GM23338 (cell line): ENCODE data around the gene CENPO.

ENCODE experiments used
- CREB1 ChIP-seq: fragments of 250-450 bp; sonication (Bioruptor Pico); IDR thresholded peaks from 2 replicates; pipeline ENCODE4 v1.5.0; 2020; ENCODE audit warnings: low read depth, mild to moderate bottlenecking, moderate library complexity
- EZH2 ChIP-seq: fragments of 200-600 bp; sonication (generic); IDR thresholded peaks from one replicate; pipeline ENCODE4 v1.8.0; 2017; ENCODE audit warnings: antibody characterized with exemption, mild to moderate bottlenecking, low read depth; ENCODE audit not compliant: unreplicated experiment
- EZH2phosphoT487 ChIP-seq: fragments of 200-600 bp; sonication (generic); IDR thresholded peaks from one replicate; pipeline ENCODE4 v1.8.1; 2018; ENCODE audit warnings: antibody characterized with exemption; ENCODE audit not compliant: unreplicated experiment
- JUNB ChIP-seq: IDR thresholded peaks from one replicate; pipeline ENCODE4 v1.6.1; 2016; ENCODE audit warnings: antibody characterized with exemption; ENCODE audit not compliant: unreplicated experiment
- NANOG ChIP-seq: IDR thresholded peaks from 2 replicates; pipeline ENCODE4 v1.6.1; 2016; ENCODE audit warnings: antibody characterized with exemption, borderline replicate concordance
- POLR2AphosphoS5 ChIP-seq: IDR thresholded peaks from 2 replicates; pipeline ENCODE4 v1.6.1; 2016; ENCODE audit warnings: antibody characterized with exemption, low read depth
- ZNF114 ChIP-seq: fragments of 250-450 bp; sonication (Bioruptor Pico); IDR thresholded peaks from 2 replicates; pipeline ENCODE4 v1.5.0; 2020; ENCODE audit warnings: mild to moderate bottlenecking, moderate library complexity
- ZNF331 ChIP-seq: fragments of 250-450 bp; sonication (Bioruptor Pico); IDR thresholded peaks from 2 replicates; pipeline ENCODE4 v1.5.0; 2020; ENCODE audit warnings: low read depth, mild to moderate bottlenecking, moderate library complexity
- TF ChIP-seq, protein P1 (sequence below), 2 experiments: fragments of 200-600 bp in 1 of 2; sonication (generic) in 1 of 2; conservative IDR thresholded peaks; 2 replicates each; pipeline versions ENCODE4 v1.5.1 to v1.6.1; 2016 to 2017; ENCODE audit warnings: antibody characterized with exemption in 2 of 2, low read depth in 2 of 2, mild to moderate bottlenecking in 2 of 2, moderate library complexity in 1 of 2
- TF ChIP-seq, protein P2 (sequence below): IDR thresholded peaks from one replicate; pipeline ENCODE4 v1.6.1; 2018; ENCODE audit warnings: antibody characterized with exemption; ENCODE audit not compliant: unreplicated experiment
- TF ChIP-seq, protein P3 (sequence below): IDR thresholded peaks from 2 replicates; pipeline ENCODE4 v1.6.1; 2016; ENCODE audit warnings: antibody characterized with exemption
- TF ChIP-seq, protein P4 (sequence below): fragments of 250-450 bp; sonication (Bioruptor Pico); IDR thresholded peaks from 2 replicates; pipeline ENCODE4 v1.5.0; 2020; ENCODE audit warnings: mild to moderate bottlenecking, moderate library complexity

DNA sequence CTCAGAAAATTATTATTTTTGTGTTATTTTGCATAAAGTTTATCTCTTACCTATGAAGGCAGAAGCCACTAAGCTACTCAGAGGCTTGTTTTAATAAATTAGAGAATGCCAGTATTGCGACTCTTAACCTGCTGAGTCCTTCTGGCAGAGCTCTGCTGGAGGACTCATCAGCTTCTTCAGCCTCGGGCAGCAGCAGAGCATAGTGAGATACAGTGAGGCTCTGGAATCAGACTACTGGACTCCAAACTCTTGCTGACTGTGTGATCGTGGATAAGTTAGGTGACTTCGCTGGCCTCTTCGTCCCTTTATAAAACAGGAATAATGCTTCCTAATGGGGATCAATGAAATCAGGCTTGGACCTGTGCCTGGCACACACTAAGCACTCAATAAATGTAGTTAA is 1.8 kb upstream of the CENPO start:
- TF ChIP-seq, protein P1, sequence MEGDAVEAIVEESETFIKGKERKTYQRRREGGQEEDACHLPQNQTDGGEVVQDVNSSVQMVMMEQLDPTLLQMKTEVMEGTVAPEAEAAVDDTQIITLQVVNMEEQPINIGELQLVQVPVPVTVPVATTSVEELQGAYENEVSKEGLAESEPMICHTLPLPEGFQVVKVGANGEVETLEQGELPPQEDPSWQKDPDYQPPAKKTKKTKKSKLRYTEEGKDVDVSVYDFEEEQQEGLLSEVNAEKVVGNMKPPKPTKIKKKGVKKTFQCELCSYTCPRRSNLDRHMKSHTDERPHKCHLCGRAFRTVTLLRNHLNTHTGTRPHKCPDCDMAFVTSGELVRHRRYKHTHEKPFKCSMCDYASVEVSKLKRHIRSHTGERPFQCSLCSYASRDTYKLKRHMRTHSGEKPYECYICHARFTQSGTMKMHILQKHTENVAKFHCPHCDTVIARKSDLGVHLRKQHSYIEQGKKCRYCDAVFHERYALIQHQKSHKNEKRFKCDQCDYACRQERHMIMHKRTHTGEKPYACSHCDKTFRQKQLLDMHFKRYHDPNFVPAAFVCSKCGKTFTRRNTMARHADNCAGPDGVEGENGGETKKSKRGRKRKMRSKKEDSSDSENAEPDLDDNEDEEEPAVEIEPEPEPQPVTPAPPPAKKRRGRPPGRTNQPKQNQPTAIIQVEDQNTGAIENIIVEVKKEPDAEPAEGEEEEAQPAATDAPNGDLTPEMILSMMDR (conservative IDR thresholded peaks at IDR 0.05; ENCODE audit: low read depth in 2 of 2) = no peak
- no peak for TF ChIP-seq POLR2AphosphoS5
- TF ChIP-seq JUNB = no peak
- no peak for TF ChIP-seq EZH2
- TF ChIP-seq EZH2phosphoT487 = no peak
- no peak for TF ChIP-seq CREB1
- TF ChIP-seq, protein P2, sequence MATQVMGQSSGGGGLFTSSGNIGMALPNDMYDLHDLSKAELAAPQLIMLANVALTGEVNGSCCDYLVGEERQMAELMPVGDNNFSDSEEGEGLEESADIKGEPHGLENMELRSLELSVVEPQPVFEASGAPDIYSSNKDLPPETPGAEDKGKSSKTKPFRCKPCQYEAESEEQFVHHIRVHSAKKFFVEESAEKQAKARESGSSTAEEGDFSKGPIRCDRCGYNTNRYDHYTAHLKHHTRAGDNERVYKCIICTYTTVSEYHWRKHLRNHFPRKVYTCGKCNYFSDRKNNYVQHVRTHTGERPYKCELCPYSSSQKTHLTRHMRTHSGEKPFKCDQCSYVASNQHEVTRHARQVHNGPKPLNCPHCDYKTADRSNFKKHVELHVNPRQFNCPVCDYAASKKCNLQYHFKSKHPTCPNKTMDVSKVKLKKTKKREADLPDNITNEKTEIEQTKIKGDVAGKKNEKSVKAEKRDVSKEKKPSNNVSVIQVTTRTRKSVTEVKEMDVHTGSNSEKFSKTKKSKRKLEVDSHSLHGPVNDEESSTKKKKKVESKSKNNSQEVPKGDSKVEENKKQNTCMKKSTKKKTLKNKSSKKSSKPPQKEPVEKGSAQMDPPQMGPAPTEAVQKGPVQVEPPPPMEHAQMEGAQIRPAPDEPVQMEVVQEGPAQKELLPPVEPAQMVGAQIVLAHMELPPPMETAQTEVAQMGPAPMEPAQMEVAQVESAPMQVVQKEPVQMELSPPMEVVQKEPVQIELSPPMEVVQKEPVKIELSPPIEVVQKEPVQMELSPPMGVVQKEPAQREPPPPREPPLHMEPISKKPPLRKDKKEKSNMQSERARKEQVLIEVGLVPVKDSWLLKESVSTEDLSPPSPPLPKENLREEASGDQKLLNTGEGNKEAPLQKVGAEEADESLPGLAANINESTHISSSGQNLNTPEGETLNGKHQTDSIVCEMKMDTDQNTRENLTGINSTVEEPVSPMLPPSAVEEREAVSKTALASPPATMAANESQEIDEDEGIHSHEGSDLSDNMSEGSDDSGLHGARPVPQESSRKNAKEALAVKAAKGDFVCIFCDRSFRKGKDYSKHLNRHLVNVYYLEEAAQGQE = no peak
- no peak for TF ChIP-seq NANOG
- TF ChIP-seq ZNF114 (CRISPR knock-in tag) = no peak
- TF ChIP-seq, protein P3, sequence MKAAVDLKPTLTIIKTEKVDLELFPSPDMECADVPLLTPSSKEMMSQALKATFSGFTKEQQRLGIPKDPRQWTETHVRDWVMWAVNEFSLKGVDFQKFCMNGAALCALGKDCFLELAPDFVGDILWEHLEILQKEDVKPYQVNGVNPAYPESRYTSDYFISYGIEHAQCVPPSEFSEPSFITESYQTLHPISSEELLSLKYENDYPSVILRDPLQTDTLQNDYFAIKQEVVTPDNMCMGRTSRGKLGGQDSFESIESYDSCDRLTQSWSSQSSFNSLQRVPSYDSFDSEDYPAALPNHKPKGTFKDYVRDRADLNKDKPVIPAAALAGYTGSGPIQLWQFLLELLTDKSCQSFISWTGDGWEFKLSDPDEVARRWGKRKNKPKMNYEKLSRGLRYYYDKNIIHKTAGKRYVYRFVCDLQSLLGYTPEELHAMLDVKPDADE = no peak
- TF ChIP-seq ZNF331 (CRISPR knock-in tag) = no peak
- TF ChIP-seq, protein P4, sequence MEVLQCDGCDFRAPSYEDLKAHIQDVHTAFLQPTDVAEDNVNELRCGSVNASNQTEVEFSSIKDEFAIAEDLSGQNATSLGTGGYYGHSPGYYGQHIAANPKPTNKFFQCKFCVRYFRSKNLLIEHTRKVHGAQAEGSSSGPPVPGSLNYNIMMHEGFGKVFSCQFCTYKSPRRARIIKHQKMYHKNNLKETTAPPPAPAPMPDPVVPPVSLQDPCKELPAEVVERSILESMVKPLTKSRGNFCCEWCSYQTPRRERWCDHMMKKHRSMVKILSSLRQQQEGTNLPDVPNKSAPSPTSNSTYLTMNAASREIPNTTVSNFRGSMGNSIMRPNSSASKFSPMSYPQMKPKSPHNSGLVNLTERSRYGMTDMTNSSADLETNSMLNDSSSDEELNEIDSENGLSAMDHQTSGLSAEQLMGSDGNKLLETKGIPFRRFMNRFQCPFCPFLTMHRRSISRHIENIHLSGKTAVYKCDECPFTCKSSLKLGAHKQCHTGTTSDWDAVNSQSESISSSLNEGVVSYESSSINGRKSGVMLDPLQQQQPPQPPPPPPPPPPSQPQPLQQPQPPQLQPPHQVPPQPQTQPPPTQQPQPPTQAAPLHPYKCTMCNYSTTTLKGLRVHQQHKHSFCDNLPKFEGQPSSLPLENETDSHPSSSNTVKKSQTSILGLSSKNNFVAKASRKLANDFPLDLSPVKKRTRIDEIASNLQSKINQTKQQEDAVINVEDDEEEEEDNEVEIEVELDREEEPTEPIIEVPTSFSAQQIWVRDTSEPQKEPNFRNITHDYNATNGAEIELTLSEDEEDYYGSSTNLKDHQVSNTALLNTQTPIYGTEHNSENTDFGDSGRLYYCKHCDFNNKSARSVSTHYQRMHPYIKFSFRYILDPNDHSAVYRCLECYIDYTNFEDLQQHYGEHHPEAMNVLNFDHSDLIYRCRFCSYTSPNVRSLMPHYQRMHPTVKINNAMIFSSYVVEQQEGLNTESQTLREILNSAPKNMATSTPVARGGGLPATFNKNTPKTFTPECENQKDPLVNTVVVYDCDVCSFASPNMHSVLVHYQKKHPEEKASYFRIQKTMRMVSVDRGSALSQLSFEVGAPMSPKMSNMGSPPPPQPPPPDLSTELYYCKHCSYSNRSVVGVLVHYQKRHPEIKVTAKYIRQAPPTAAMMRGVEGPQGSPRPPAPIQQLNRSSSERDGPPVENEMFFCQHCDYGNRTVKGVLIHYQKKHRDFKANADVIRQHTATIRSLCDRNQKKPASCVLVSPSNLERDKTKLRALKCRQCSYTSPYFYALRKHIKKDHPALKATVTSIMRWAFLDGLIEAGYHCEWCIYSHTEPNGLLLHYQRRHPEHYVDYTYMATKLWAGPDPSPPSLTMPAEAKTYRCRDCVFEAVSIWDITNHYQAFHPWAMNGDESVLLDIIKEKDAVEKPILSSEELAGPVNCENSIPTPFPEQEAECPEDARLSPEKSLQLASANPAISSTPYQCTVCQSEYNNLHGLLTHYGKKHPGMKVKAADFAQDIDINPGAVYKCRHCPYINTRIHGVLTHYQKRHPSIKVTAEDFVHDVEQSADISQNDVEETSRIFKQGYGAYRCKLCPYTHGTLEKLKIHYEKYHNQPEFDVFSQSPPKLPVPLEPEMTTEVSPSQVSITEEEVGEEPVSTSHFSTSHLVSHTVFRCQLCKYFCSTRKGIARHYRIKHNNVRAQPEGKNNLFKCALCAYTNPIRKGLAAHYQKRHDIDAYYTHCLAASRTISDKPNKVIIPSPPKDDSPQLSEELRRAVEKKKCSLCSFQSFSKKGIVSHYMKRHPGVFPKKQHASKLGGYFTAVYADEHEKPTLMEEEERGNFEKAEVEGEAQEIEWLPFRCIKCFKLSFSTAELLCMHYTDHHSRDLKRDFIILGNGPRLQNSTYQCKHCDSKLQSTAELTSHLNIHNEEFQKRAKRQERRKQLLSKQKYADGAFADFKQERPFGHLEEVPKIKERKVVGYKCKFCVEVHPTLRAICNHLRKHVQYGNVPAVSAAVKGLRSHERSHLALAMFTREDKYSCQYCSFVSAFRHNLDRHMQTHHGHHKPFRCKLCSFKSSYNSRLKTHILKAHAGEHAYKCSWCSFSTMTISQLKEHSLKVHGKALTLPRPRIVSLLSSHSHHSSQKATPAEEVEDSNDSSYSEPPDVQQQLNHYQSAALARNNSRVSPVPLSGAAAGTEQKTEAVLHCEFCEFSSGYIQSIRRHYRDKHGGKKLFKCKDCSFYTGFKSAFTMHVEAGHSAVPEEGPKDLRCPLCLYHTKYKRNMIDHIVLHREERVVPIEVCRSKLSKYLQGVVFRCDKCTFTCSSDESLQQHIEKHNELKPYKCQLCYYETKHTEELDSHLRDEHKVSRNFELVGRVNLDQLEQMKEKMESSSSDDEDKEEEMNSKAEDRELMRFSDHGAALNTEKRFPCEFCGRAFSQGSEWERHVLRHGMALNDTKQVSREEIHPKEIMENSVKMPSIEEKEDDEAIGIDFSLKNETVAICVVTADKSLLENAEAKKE (CRISPR knock-in tag) = no peak
